Nephron progenitor cell (in vitro differentiated cells): Measurements from ENCODE around the gene ENTPD8.

Experiments used
- DNase-seq: peaks from one replicate; pipeline ENCODE4 v3.0.0; 2021
- H3K27ac Mint-ChIP-seq: 2 replicates; pipeline ENCODE4 v1.8.0; 2021; ENCODE audit warnings: mild to moderate bottlenecking, moderate library complexity, mixed read lengths
- H3K27me3 Mint-ChIP-seq: 2 replicates; pipeline ENCODE4 v1.8.0; 2021; ENCODE audit warnings: mild to moderate bottlenecking, low read depth, mixed read lengths; ENCODE audit not compliant: poor library complexity
- H3K36me3 Mint-ChIP-seq: 2 replicates; pipeline ENCODE4 v1.8.0; 2021; ENCODE audit warnings: low read depth, mixed read lengths
- H3K4me1 Mint-ChIP-seq: 2 replicates; pipeline ENCODE4 v1.8.0; 2021; ENCODE audit warnings: mixed read lengths
- H3K4me3 Mint-ChIP-seq: 2 replicates; pipeline ENCODE4 v1.8.0; 2021; ENCODE audit warnings: mild to moderate bottlenecking, moderate library complexity, mixed read lengths
- H3K9me3 Mint-ChIP-seq: 2 replicates; pipeline ENCODE4 v1.8.0; 2021; ENCODE audit warnings: mild to moderate bottlenecking, moderate library complexity, mixed read lengths
- CTCF ChIP-seq: fragments of 200-600 bp; sonication (generic); IDR thresholded peaks from 2 replicates; pipeline ENCODE4 v1.5.0; 2021; ENCODE audit warnings: antibody characterized with exemption

The ENTPD8 gene

GRCh38 chr9:137428841-137429545, 12.2 kb downstream of the ENTPD8 start:
- DNase-seq: no peak
- TF ChIP-seq CTCF: no peak
- no peaks in the 10 kb centered on the region for H3K9me3 Mint-ChIP-seq
- no peaks in the 10 kb centered on the region for H3K36me3 Mint-ChIP-seq
- peaks cover 14% of the 10 kb centered on the region for H3K4me1 Mint-ChIP-seq
- H3K27me3 Mint-ChIP-seq: peaks cover 12% of the 10 kb centered on the region
- H3K27ac Mint-ChIP-seq: no peak overlapping the region
- no peak overlapping the region for H3K4me3 Mint-ChIP-seq

- H3K4me1 Mint-ChIP-seq: peaks cover 14% of the 10 kb centered on the region
- peaks cover 12% of the 10 kb centered on the region for H3K27me3 Mint-ChIP-seq
- H3K9me3 Mint-ChIP-seq: no peaks in the 10 kb centered on the region
- DNase-seq: no peak
- no peak overlapping the region for H3K4me3 Mint-ChIP-seq
- H3K27ac Mint-ChIP-seq: no peak overlapping the region
- no peaks in the 10 kb centered on the region for H3K36me3 Mint-ChIP-seq
- no peak for TF ChIP-seq CTCF
Observed at GRCh38 chr9:137428311-137428630, 12.9 kb downstream of the ENTPD8 start.

DNA sequence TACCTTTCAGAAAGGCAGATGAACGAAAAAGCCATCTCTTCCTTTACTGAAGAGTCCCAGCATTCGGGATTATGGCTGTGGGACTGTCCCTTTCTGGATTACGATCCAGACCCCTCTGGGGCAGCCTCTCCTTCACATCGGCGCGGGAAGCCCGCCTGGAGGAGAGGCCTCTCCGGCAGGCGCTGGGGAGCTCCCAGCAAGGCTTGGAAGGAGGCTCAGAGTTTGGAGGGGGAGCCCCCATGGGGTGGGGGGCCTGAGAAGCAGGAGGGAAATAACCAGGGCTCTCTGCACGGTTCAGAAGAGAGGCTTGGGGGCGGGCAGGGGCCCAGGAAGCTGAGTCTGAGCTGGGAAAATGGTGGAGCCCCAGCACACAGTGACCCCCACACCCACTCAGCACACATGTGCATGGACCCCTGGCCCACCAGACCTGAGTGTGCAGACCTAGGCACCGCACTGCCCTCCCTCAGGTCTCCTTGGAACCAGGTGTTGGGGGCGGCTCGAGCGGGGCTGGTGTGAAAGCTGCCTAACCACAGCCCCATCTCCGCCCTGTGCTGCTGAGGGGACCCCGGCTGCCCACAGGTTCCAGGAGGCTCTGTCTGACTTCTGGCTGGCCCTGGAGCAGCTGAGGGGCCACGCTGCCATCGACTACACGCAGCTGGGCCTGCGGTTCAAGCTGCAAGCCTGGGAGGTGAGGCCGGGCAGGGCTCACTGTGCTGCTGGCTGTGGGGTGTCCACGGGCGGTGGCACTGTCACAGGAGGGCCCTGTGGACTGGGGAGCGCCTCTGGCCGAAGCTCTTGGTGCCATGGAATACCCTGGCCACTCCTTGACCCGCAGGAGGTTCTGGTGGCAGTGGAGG, 13.5 kb downstream of the ENTPD8 start:
- Mint-ChIP-seq H3K4me1 (peaks cover 14% of the 10 kb centered on the region), H3K36me3 (no peaks in the 10 kb centered on the region), H3K4me3 (no peak overlapping the region), H3K9me3 (no peaks in the 10 kb centered on the region), H3K27me3 (peaks cover 12% of the 10 kb centered on the region), H3K27ac (no peak overlapping the region)
- no peak for DNase-seq
- no peak for TF ChIP-seq CTCF

DNA sequence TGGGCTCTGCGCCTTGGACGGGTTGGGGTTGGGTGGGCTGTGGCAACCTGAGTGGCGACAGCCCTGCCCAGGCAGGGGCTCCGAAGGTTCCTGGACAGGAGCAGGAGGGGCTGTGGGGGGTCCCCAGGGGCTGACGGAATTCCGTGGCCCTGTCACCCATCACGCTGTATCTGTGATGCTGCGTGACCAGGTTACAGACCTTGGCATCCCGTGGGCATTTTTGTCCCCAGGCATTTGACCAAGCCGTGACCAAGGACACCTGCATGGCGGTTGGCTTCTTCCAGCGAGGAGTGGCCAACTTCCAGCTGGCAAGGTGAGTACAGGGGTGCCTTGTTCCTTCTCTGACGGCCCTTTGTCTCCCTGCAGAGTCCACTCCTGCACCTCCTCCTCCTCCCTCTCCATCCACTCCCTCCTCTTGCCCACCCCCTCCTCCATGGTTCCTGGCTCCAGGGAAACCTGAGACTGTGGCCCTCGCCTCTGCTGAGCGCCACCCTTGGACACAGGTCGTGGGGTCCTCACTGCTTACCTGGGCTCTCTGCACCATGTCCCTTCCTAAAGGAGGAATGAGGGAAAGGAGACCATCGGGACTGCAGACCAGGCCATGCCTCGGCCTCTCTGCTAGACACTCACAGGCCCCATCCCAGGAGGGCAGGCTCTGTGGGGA, 15.0 kb downstream of the ENTPD8 start:
- H3K27me3 Mint-ChIP-seq: peaks cover 19% of the 10 kb centered on the region
- no peaks in the 10 kb centered on the region for H3K9me3 Mint-ChIP-seq
- peaks cover 27% of the 10 kb centered on the region for H3K4me1 Mint-ChIP-seq
- no peaks in the 10 kb centered on the region for H3K36me3 Mint-ChIP-seq
- no peak for DNase-seq
- H3K4me3 Mint-ChIP-seq: no peak overlapping the region
- no peak overlapping the region for H3K27ac Mint-ChIP-seq
- no peak for TF ChIP-seq CTCF

GRCh38 chr9:137423514-137424291, 17.5 kb downstream of the ENTPD8 start:
- peaks cover 29% of the 10 kb centered on the region for H3K4me1 Mint-ChIP-seq
- H3K4me3 Mint-ChIP-seq: no peak overlapping the region
- no peak overlapping the region for H3K27ac Mint-ChIP-seq
- H3K27me3 Mint-ChIP-seq: peaks cover 19% of the 10 kb centered on the region
- no peak for DNase-seq
- H3K9me3 Mint-ChIP-seq: no peaks in the 10 kb centered on the region
- TF ChIP-seq CTCF: no peak
- no peaks in the 10 kb centered on the region for H3K36me3 Mint-ChIP-seq
